Endothelial cell of hepatic sinusoid (primary cell): ENCODE data around the gene CLASP2.
"Not testable (repeated sequence)": the region's sequence is repeated elsewhere in the genome, so short reads cannot be mapped to it uniquely, and the experiment has no call there.

Source experiments
- in situ Hi-C: cut with HindIII; loops from 2 replicates; pipeline ENCODE4 v1.10.0; 2017; ENCODE audit warnings: low sequenced_read_pairs

Gene CLASP2

DNA sequence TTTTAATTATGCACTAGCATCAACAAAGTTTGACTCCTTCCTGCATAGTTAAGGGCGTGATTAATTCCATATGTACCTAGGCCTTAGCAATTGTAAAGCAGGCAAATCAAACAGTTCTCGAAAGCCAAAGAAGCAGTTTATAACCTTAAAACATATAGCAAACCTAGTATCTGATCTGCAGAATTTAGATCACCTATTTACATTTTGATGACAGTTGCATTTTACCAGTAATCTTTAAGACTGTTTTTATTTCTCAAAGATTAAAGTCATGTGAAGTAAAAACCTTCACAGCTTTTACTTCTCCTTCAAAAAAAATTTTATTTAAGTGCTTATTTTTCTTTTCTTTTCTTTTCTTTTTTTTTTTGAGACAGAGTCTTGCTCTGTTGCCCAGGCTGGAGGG, 257.0 kb downstream of the CLASP2 start:
- in situ Hi-C loops, result no loop called here

DNA sequence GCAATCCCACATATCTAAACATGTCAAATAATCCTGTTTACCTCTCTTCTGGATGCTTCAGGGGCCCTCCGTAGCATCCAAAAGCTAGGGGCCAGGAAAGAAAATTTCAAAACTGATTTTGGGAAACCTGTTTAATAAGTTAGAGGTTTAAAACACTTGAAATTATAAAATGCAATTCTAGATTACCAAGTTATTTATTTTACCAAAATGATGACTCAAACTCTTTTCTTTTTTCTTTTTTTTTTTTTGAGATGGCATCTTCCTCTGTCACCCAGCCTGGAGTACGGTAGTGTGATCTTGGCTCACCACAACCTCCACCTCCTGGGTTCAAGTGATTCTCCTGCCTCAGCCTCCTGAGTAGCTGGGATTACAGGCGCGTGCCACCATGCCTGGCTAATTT, 258.5 kb downstream of the CLASP2 start:
- in situ Hi-C loops, result not testable (repeated sequence)

GRCh38 chr3:33458446-33458845, 259.6 kb downstream of the CLASP2 start:
- in situ Hi-C loops, result no loop called here

GRCh38 chr3:33456756-33457155, 261.3 kb downstream of the CLASP2 start:
- in situ Hi-C loops, result no loop called here

GRCh38 chr3:33453331-33453761, 264.7 kb downstream of the CLASP2 start:
- in situ Hi-C loops, result no loop called here

DNA sequence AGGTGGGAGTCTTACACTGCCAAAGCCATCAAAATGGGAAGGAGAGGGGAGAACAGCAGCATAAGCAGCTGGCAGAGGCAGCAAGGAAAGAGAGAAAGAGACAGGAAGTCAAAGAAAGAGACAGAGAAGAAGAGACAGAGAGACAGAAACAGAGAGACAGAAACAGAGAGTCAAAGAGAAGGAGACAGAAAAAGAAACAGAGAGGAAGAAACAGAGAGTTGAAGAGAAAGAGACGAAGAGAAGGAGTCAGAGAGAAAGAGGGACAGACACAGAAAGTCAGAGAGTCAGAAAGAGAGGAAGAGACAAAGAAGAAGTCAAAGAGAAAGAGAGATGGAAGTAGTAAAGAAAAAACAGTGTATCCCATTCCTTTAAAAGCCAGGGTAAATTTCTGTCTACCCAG, 266.1 kb downstream of the CLASP2 start:
- in situ Hi-C loops, result not testable (repeated sequence)

- in situ Hi-C loops, result loop anchor here (25.0 kb wide), 1 partner anchor 339 kb away; the partner anchor contains the start of gene PDCD6IP
These were observed 270.1 kb downstream of the CLASP2 start for GRCh38 chr3:33447958-33448357.

DNA sequence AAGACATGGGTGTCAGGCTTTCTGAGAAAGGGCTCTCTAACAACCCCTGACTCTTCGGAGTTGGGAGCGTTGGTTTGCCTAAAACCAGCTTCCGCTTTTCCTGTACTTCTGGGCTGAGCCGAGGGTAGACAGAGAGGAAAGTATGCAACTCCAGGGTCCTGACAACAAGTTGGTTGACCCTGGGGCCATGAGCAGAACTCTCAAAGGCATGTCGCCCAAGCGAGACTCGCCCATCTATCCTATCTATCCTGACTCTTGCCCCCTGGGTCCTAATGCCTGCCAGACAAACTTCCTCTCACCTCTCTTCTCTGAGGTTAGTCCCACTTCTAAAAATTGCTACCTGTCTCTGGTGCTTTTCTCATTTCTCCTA, 270.8 kb downstream of the CLASP2 start:
- in situ Hi-C loops, result loop anchor here (25.0 kb wide), 1 partner anchor 340 kb away; the partner anchor contains the start of gene PDCD6IP
